ENCODE measurements around the gene IL12RB2. TPM values are rescaled to one million over a fixed set of nuclear protein-coding genes. Genes with fewer than 3 reads are reported as not detected.
A peak's percentile ranks its signal among the peaks of the same experiment; 100 is the strongest.

IL12RB2 gene
- total and polyA plus RNA-seq, 2 experiments from 2014 or later, result 0.79 to 1.7 TPM

- Histone ChIP-seq H3K4me1 (ENCODE audit: insufficient read depth) (peaks cover 5% of the 10 kb centered on the region), H3K27me3 (ENCODE audit: insufficient read depth) (no peaks in the 10 kb centered on the region), H3F3A (replicated peaks; ENCODE audit: low read depth) (no peaks in the 10 kb centered on the region), H4K20me1 (replicated peaks; ENCODE audit: insufficient read depth) (no peaks in the 10 kb centered on the region), H3K4me2 (no peak overlapping the region; the same call in 1 of the 2 replicates), H3K36me3 (ENCODE audit: insufficient read depth) (no peaks in the 10 kb centered on the region), H3K79me2 (replicated peaks; ENCODE audit: insufficient read depth) (no peaks in the 10 kb centered on the region), H2AFZ (peak overlapping the region; percentile 63), H3K27ac (ENCODE audit: low read depth) (no peak overlapping the region), H3K9me2 (ENCODE audit: insufficient read depth) (no peaks in the 10 kb centered on the region), H3K4me3 (no peak overlapping the region)
- Mint-ChIP-seq H3K27ac (no peak overlapping the region), H3K36me3 (ENCODE audit: low read depth) (no peaks in the 10 kb centered on the region), H3K4me1 (peaks cover 16% of the 10 kb centered on the region), H3K27me3 (ENCODE audit: insufficient read depth, low read depth, poor library complexity) (no peaks in the 10 kb centered on the region), H3K4me3 (no peak overlapping the region), H3K9me3 (no peaks in the 10 kb centered on the region)
- ATAC-seq (peak; percentile 97), DNase-seq (ENCODE audit: low spot score) (peak; percentile 86)
- TF ChIP-seq ZNF331 (CRISPR knock-in tag; IDR thresholded peaks at IDR 0.05; ENCODE audit: low read depth) (no peak), STAT1 (IDR thresholded peaks at IDR 0.05; ENCODE audit: unreplicated experiment) (no peak), ZNF114 (CRISPR knock-in tag; IDR thresholded peaks at IDR 0.05) (no peak), CTCF (conservative IDR thresholded peaks at IDR 0.05; ENCODE audit: low read depth in 2 of 2) (peak; percentile 87 to 92), JUNB (IDR thresholded peaks at IDR 0.05; ENCODE audit: unreplicated experiment) (no peak), EZH2phosphoT487 (IDR thresholded peaks at IDR 0.05; ENCODE audit: unreplicated experiment) (no peak), NANOG (IDR thresholded peaks at IDR 0.05; ENCODE audit: borderline replicate concordance) (no peak), ZNF462 (CRISPR knock-in tag; IDR thresholded peaks at IDR 0.05) (no peak)
- TF ChIP-seq, protein P1, sequence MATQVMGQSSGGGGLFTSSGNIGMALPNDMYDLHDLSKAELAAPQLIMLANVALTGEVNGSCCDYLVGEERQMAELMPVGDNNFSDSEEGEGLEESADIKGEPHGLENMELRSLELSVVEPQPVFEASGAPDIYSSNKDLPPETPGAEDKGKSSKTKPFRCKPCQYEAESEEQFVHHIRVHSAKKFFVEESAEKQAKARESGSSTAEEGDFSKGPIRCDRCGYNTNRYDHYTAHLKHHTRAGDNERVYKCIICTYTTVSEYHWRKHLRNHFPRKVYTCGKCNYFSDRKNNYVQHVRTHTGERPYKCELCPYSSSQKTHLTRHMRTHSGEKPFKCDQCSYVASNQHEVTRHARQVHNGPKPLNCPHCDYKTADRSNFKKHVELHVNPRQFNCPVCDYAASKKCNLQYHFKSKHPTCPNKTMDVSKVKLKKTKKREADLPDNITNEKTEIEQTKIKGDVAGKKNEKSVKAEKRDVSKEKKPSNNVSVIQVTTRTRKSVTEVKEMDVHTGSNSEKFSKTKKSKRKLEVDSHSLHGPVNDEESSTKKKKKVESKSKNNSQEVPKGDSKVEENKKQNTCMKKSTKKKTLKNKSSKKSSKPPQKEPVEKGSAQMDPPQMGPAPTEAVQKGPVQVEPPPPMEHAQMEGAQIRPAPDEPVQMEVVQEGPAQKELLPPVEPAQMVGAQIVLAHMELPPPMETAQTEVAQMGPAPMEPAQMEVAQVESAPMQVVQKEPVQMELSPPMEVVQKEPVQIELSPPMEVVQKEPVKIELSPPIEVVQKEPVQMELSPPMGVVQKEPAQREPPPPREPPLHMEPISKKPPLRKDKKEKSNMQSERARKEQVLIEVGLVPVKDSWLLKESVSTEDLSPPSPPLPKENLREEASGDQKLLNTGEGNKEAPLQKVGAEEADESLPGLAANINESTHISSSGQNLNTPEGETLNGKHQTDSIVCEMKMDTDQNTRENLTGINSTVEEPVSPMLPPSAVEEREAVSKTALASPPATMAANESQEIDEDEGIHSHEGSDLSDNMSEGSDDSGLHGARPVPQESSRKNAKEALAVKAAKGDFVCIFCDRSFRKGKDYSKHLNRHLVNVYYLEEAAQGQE (IDR thresholded peaks at IDR 0.05; ENCODE audit: unreplicated experiment), result no peak
Measured at GRCh38 chr1:67347688-67348472, 40.2 kb downstream of the IL12RB2 start.
